A549 (cell line): ENCODE results near the gene RPTOR.

ENCODE experiments used
- CTCF ChIP-seq: fragments of >200 bp; sonication (Bioruptor Twin); formaldehyde crosslinking; IDR thresholded peaks from 3 replicates; pipeline ENCODE4 v1.5.1; 2016
- ELK1 ChIP-seq: fragments of 150-350 bp; IDR thresholded peaks from 2 replicates; pipeline ENCODE4 v1.6.1; 2014; ENCODE audit warnings: low read depth, mild to moderate bottlenecking, low read length
- EP300 ChIP-seq, 2 experiments: fragments of >200 bp; sonication (Bioruptor Twin); formaldehyde crosslinking; IDR thresholded peaks; 2 replicates in 1 of 2; 3 replicates in 1 of 2; pipeline ENCODE4 v1.6.1; 2016 to 2017
- GATA3 ChIP-seq: IDR thresholded peaks from 2 replicates; pipeline ENCODE4 v1.6.1; 2012; ENCODE audit warnings: borderline replicate concordance
- HOXA7 ChIP-seq: fragments of 250-450 bp; sonication (Bioruptor Pico); IDR thresholded peaks from 2 replicates; pipeline ENCODE4 v1.5.0; 2020; ENCODE audit warnings: mild to moderate bottlenecking, moderate library complexity
- KDM5A ChIP-seq: fragments of 200-600 bp; sonication (generic); IDR thresholded peaks from 2 replicates; pipeline ENCODE4 v1.6.1; 2016; ENCODE audit warnings: antibody characterized with exemption, mild to moderate bottlenecking
- MAFK ChIP-seq: fragments of 450-650 bp; IDR thresholded peaks from 2 replicates; pipeline ENCODE4 v1.6.1; 2014; ENCODE audit not compliant: partially characterized antibody
- MAX ChIP-seq: IDR thresholded peaks from 2 replicates; pipeline ENCODE4 v1.6.1; 2012
- MAZ ChIP-seq: fragments of 150-350 bp; IDR thresholded peaks from 2 replicates; pipeline ENCODE4 v1.6.1; 2014; ENCODE audit warnings: antibody characterized with exemption, low read depth, low read length, borderline replicate concordance
- RARB ChIP-seq: fragments of 250-450 bp; sonication (Bioruptor Pico); IDR thresholded peaks from 2 replicates; pipeline ENCODE4 v1.8.0; 2021; ENCODE audit warnings: mild to moderate bottlenecking, moderate library complexity

GRCh38 chr17:80653856-80654255 is 109.2 kb downstream of the RPTOR start:
- TF ChIP-seq GATA3 (no peak), CTCF (no peak), MAFK (no peak), EP300 (IDR thresholded peaks at IDR 0.05) (no peak), ELK1 (no peak), RARB (CRISPR knock-in tag) (no peak), MAX (no peak), HOXA7 (CRISPR knock-in tag) (no peak), KDM5A (no peak), MAZ (no peak)
